C4-2B (cell line): ENCODE measurements around the gene PDPK1.

ENCODE experiments used
- ZFX ChIP-seq: fragments of 450-650 bp; IDR thresholded peaks from 2 replicates; pipeline ENCODE4 v1.6.1; 2017
- TF ChIP-seq, protein P1 (sequence below): fragments of 450-650 bp; conservative IDR thresholded peaks from 2 replicates; pipeline ENCODE4 v1.5.1; 2017; ENCODE audit warnings: mild to moderate bottlenecking

GRCh38 chr16:2500918-2501750 is 36.7 kb upstream of the PDPK1 start:
- TF ChIP-seq, protein P1, sequence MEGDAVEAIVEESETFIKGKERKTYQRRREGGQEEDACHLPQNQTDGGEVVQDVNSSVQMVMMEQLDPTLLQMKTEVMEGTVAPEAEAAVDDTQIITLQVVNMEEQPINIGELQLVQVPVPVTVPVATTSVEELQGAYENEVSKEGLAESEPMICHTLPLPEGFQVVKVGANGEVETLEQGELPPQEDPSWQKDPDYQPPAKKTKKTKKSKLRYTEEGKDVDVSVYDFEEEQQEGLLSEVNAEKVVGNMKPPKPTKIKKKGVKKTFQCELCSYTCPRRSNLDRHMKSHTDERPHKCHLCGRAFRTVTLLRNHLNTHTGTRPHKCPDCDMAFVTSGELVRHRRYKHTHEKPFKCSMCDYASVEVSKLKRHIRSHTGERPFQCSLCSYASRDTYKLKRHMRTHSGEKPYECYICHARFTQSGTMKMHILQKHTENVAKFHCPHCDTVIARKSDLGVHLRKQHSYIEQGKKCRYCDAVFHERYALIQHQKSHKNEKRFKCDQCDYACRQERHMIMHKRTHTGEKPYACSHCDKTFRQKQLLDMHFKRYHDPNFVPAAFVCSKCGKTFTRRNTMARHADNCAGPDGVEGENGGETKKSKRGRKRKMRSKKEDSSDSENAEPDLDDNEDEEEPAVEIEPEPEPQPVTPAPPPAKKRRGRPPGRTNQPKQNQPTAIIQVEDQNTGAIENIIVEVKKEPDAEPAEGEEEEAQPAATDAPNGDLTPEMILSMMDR, result peak; percentile 96
- TF ChIP-seq ZFX, result no peak
